GM19395 (cell line): ENCODE results near the gene TTLL8.

Experiments used
- ATAC-seq: cut with Tn5 transposase; IDR thresholded peaks from one replicate; pipeline ENCODE4 v1.9.1; 2021; ENCODE audit warnings: mild to moderate bottlenecking, moderate library complexity; ENCODE audit not compliant: unreplicated experiment

TTLL8 gene

DNA sequence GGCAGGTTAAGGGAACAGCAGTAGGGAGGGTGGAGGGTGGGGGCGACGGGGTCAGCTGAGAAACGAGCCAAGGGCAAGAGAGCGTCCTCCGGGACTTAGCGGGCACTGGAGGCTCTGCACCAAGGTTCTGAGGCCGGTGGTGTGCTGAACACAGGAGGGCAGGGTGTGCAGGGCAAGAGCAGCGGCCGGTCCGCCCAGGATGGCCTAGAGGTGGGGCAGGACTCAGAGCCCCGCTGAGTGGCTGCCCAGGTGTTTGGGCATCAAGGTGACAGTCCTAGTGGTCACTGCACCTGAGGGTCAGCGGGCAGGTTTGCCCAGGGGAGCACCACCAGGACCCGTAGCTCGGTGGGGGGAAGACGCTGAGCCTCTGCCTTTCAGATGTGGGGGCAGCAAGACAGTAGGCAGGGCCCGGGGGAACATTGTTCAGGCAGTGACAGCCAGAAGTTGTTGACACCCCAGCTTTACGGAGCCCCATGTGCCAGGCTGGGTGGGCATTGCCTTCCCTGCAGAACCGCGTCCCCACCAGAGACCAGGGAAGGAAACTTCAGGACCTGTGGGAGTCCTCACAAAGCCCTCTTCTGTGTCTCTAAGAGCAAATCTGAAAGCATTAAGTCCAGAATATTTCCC lies 4.5 kb upstream of the TTLL8 start:
- no peak for ATAC-seq

DNA sequence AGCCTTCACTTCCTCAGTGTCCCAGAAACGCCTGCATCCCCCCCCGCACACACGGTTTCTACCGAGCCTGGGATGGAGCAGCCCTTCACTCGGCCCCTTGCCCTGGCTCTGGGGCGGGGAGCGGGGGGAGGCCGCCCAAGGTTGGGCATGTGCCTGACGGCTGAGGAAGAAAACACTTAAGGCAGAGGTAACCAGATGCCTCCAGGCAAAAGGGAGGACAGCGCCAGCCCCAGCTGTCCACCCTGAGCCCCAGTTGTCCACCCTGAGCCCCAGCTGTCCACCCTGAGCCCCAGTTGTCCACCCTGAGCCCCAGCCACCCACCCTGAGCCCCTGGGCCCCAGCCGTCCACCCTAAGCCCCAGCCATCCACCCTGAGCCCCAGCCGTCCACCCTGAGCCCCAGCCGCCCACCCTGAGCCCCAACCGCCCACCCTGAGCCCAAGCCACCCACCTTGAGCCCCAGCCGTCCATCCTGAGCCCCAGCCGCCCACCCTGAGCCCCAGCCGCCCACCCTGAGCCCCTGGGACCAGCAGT lies 3.8 kb upstream of the TTLL8 start:
- no peak for ATAC-seq

DNA sequence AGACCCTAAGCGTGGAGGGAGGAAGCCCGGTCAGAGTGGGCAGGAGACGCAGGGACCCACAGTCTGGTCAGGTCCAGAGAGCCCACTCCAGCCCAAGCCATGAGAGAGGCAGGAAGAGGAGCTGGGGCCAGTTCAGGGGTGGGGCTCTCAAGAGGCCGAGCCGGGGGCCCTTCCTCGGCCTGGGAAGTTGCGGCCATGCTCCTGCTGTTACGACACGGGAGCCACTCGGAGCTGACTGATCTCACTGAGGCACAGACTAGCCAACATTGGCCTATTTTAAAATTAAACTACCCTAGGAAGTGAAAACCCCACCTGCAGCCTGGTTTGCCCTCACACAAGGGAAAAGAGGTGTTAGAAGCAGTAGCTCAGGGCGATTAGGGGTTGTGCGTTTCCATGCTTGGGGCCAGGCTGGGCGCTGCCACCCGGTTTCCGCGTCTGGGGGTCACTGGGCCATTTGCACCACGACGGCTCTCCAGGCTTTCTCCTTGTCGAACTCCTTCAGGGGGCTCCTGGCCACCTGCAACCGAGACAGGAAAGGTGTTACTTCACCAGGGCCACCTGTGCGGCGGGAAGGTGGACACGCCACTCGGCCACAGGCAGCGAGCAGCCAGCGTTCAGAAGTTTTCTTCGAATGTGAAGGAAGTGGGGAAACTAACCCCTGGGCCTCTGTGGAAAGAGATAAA lies 3.2 kb upstream of the TTLL8 start:
- no peak for ATAC-seq

DNA sequence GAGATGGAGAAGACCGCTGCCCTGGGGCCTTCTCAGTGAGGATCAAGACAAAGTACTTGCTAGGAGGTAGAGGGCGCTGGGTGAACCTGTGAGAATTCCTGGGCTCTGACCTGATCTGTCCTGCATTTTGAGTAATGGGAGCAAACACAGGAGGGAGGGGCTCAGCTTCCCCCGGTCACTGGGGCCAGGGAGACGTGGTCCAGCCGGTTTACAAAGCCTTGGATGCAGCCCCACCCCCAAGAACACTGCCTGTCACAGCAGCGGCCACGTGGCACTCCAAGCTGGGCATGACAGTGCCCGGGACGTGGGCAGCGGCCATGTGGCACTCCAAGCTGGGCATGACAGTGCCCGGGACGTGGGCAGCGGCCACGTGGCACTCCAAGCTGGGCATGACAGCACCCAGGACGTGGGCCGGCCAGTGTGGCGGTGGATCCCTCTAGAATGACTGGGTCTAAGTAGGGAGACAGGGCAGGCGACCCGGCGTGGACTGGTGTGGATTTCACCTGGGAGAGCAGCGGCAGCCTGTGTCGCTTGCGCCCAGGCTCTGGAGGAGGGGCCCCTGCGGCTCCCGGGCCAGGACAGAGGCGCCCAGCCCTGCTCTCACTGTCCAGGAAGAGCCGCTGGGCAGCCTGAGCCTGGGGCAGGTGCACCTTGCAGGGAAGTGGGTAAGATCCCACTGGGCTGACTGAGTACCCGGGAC lies 2.5 kb upstream of the TTLL8 start:
- no peak for ATAC-seq

DNA sequence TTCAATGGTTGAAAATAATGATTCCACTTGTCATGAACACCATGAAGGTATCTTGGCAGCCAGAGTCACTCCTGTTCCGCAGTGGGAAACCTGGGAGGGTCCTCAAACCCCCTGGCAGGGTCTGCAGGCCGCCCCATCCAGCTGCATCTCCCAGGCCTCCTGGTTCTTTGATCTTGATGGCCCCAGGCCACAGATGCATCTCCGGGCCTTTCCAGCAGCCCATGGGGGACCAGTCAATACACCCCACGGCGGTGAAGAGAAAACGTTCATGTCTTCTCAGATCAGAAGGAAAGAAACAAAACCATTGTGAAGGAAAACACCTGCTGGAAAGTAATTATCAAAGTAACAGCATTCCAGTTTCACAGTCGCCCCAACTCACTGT lies 1.8 kb upstream of the TTLL8 start:
- no peak for ATAC-seq

DNA sequence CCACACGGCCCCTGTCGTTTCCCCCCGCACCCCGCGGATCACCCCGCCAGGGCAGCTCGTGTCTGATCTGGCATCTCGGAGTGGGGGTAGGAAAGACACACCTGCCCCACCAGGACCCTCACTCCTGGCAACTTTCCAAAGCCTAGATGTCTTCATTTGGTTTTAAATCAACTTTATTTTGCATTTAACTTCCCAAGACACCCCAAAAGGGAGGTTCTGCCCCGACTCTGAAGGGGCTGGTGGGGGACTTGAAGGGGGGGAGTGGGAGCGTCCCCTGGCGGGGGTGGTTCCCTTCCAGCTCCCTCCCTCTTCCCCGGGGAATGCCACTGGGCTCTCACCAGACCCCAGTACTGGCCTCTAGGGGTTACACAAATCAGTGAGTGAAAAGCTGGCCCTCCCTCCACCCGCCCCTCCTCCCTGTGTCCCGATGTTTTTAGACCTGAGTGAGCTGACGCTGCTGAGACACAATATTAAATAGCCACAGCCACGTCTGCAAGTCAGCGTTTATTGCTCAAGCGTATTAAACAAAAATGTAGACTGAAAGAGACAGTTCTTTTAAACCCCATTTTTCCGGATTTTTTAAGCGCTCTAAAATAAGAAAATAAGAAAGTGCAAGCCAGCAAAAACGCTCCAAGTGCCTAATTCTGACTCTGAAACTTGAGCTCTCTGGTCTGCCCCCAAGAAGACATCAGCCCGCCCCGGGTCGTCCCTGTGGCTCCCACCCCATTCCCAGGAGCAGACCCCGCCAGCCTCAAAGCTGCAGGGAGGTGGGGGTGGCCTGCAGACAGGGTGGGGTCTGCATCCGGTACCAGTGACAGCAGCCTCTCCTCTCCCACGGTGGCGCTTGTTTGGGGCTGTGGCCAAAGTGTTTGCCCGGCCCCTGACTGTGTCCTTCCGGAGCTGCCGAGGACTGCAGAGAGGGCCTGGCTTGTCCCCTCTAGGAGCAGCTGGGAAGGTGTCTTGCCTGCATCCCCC lies 1.1 kb upstream of the TTLL8 start:
- no peak for ATAC-seq

DNA sequence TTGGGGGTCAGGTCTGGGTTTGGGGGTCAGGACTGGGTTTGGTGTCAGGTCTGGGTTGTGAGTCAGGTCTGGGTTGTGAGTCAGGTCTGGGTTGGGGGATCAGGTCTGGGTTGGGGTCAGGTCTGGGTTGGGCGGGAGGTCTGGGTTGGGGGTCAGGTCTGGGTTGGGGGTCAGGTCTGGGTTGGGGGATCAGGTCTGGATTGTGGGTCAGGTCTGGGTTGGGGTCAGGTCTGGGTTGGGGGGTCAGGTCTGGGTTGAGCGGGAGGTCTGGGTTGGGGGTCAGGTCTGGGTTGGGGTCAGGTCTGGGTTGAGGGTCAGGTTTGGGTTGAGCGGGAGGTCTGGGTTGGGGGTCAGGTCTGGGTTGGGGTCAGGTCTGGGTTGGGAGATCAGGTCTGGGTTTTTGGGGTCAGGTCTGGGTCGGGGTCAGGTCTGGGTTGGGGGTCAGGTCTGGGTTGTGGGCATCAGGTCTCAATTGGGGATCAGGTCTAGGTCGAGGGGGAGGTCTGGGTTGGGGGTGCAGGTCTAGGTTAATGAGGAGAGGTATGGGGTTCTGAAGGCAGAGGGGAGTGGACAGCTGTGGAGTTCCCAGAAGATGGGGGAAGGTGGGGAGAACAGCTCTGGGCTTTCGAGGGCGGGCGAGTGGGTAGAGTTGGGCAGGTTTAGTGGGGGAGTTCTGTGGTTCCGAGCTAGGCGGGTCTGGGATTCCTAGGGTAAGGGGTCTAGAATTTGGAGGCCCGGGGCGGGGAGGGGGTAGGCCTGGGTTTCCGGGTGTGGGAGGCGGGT lies 629 bp downstream of the TTLL8 start:
- ATAC-seq = no peak

DNA sequence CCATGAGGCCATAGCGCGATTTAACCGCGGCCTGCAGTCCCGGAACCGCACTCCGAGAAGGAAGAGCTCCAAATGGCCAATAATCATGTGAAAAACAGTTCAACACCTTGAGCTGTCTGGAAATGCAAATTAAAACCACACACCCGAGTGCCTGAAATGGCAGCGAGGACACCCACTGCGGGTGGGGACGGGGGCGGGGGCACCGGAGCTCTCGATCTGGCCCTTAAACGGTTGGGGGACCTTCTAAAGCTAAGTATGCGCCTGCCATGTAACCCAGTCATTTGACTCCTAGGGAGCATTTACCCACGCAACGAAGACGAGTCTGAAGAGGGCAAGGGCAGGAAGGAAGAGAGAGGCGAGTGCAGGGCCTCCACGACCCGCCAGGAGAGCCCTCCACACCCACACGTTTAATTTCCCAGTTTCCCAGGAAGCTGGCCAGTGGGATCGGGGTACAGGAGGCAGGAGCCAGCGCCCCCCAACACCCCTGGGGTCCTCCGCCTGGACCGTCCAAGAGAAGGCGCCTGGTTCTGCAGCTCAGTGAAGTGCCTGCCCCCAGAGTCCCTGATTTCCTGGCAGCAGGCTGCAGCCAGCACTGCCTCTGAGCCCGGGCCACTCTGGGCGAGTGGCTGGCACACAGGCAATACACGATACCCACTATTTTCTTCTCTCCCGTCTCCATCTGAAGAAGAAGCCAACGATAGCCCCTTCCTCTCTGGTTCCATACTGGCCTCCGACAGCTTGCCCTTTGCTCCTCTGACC lies 1.7 kb downstream of the TTLL8 start:
- no peak for ATAC-seq

DNA sequence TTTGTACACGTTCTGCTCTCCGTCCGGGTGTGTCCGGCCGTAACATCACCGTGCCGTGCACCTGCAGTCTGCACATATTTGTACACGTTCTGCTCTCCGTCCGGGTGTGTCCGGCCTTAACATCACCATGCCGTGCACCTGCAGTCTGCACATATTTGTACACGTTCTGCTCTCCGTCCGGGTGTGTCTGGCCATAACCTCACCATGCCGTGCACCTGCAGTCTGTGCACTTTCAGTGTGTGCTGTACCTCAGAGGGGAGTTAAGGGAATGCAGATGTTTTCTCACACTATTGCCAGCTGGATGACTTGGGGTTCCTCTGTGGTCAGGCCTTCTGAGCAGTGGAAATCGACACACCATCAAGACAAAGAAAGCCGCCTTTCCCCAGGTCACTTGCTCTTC lies 4.2 kb downstream of the TTLL8 start:
- ATAC-seq = no peak

DNA sequence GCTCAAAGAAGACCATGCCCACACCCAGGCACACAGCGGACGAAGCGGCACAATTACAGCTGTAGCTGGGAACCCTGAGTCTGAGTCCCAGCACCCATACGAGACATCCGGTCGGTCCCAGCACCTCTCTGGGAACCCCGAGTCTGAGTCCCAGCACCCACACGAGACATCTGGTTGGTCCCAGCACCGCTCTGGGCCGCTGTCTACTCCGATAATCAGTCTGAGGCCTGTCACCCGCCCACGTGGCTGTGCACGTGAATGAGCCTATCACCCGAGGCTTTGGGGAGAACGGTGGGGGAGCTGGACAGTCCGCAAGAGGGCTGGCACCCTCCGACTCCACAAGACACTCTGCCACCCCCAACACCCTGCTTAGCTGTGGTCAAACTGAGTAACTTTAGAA lies 6.2 kb downstream of the TTLL8 start:
- no peak for ATAC-seq

DNA sequence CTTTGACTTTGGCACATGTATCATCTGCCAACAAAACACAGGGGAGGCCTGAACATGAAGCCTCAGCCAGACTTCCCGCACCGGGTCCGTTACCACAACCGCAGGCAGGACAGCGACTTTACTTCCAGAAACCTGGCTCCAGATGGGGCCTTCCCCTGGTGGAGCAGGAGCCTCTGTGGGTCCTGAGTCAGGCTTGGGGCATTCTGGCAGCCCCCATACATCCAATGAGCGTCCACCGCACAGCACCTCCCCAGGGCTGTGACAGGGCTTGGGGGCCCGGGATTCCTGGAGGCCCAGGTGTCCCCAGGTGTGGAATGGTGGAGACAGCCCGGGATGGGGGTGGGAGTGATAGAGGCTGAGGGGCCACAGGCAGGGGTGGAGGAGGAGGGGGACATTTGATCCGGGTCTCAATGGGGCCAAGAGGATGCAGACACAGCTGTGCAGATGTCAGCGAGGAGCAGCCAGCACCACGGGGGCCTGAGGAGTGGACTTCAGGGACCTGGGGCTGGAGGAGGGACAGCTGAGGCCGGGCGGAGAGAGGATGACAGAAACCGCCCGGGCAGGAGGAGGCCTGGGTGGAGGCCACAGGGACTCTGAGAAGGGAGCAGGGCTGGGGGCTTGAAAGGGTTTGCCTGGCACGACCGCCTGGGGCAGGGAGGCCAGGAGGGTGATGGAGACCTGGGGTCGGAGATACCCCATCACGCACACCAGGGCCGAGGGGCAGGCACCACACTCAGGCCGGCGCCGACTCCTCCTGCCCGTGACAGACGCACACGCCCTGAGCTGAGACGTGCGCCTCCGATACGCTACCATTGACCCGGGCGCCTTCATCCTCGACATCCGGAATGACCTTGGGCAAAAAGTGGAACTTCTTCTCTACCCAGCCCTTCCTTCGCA lies 8.6 kb downstream of the TTLL8 start:
- ATAC-seq = no peak

DNA sequence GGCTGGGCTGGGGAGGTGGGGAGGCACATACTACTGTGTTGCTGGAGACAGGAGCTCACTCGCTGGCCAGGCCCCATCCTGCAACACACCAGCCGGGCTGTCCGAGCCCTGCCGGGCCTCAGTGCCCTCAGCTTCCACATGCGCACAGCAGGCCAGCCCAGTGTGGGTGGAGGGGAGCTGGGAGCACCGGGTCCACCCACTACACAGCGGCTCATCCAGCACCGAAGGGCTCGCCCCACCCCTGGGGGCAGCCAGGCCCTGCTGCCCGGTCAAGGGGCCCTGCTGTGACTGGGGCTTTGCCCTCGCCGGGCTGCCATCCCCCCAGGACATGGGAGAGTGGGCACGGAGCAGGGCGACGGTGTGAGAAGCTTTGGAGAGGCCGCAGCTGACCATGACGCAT lies 9.3 kb downstream of the TTLL8 start:
- no peak for ATAC-seq

DNA sequence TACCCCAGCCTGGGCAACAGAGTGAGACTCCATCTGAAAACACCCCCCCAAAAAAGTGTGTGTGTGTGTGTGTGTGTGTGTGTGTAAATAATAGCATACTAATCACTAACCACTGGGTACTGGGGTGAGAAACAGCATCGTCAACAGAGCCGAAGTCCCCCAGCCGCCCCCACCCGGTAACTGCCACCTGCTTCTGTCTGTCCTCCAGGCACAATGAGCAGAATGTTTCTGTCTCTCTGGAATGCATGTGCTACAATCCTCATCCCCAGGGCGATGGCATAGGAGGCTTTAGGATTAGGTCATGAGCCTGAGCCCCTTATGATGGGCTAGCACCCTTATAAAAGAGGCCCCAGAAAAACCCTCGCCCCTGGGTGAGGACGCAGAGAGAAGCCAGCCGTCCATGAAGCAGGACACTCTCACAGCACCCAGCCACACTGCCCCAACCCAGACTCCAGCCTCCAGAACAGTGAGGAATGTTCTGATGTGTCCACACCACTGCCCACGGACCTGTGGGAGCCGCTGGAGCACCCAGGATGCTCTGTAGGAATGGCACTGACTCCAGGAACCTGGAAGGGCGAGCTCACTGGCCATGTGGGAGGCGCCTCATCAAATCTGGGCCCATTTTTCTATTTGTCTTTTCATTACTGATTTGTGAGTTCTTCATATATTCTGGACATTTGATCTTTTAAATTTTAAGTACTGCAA lies 9.9 kb downstream of the TTLL8 start:
- ATAC-seq = no peak

DNA sequence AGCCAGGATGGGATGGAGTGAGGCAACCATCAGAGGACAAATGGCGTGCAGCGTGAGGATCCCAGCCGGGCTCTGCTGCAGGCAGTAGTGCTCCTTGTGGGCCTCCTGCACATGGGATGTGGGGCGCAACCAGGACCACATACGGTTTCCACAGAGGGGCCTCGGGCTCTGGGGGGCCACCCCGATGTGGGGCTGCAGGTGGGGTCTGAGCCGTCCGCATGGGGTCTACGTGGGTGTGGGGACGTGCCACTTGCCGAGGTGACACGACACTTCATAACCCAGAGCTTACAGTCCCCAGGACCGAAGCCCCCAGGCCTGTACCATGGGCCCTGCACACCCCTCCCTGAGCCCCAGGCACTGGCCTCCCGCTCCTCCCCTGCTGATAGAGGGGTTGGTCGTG lies 10.8 kb downstream of the TTLL8 start:
- ATAC-seq = no peak

DNA sequence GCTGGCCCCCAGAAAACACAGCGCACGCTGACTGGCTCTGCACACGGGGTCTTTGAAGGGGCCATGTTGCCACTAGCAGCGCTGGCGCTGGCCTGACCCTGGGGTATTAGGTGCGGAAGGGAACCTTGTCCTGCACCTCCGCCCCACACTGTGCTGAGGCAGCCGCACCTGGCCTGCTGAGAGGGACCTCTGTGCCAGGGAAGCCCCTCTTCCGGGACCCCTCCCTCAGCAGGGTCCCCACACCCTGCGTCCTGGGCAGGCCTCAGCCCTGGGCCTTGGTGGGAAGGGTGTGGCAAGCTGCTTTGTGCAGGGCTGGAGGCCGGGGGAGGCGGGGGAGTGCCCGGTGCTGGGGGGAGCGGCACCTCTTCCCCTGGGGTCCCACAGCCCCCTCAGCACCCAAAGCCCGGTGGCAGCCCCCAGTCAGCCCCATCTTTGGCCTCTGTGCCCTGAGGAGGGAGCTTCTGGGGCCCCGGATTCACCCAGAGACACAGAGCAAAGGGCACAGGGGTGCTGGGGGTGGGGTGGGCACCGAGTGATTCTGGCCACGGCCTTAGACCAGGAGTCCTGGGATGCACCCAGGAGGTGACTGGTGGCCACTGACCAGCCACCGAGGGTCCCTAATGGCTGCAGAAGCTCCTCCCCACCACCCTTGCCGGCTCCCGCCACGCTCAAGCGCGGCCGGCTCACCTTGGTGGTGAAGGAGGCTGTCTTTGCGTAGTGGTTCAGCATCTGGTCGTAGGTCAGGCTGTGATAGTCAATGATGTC lies 11.4 kb downstream of the TTLL8 start:
- ATAC-seq = no peak

DNA sequence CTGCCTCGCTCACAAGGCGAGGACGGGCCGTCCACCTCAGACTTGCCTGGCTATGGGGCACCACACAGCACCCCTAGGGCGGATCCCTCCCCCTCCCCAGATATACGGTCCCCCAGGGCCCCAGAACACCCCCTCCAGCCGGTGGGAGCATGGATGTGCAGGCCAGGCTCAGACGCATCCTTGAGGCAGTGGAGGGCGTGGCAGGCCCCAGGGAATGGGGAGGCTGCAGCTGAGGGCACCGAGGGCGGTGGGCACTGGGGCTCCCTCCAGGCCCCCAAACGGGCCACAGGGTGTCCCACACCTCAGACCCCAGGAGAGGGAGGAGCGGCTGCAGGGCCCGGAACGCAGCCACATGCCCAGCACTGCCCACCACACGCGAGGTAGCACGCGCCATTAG lies 12.1 kb downstream of the TTLL8 start:
- no peak for ATAC-seq
